Adrenal gland (tissue), 12 donors: ENCODE measurements around the gene LRP1B. TPM values are rescaled to one million over a fixed set of nuclear protein-coding genes. Genes with fewer than 3 reads are reported as not detected.

Source experiments
- DNase-seq, 7 donors: peaks; one replicate each; pipeline ENCODE4 v3.0.0-alpha.2; 2019 to 2020
- H3K27ac ChIP-seq, 5 donors: fragments of 200-600 bp; sonication (generic) in 4 of 5; 1 replicate in 3 of 5; 2 replicates in 2 of 5; pipeline versions ENCODE4 v1.5.1 to v1.8.0; 2016 to 2020; ENCODE audit warnings: mild to moderate bottlenecking in 1 of 5
- H3K27me3 ChIP-seq: fragments of 200-600 bp; 2 replicates; pipeline ENCODE4 v1.8.0; 2021
- H3K36me3 ChIP-seq, 2 donors: fragments of 200-600 bp; replicated peaks in 1 of 2; 1 replicate in 1 of 2; 2 replicates in 1 of 2; pipeline versions ENCODE4 v1.5.1 to v1.8.0; 2018 to 2022
- H3K4me1 ChIP-seq, 2 donors: fragments of 200-600 bp; replicated peaks in 1 of 2; 1 replicate in 1 of 2; 2 replicates in 1 of 2; pipeline versions ENCODE4 v1.5.1 to v1.8.0; 2018 to 2021
- H3K4me3 ChIP-seq, 4 donors: fragments of 200-600 bp; sonication (generic) in 3 of 4; one replicate each; pipeline ENCODE4 v1.5.1; 2016 to 2018
- H3K9me3 ChIP-seq, 3 donors: fragments of 200-600 bp; sonication (generic) in 1 of 3; replicated peaks in 1 of 3; 1 replicate in 2 of 3; 2 replicates in 1 of 3; pipeline versions ENCODE4 v1.5.1 to v1.8.0; 2016 to 2021
- POLR2A ChIP-seq, 2 donors: fragments of 450-650 bp; IDR thresholded peaks; one replicate each; pipeline ENCODE4 v1.6.1; 2017; ENCODE audit warnings: antibody characterized with exemption in 2 of 2, mild to moderate bottlenecking in 2 of 2, moderate library complexity in 1 of 2
- WGBS, 4 donors: extraction: QIAGEN DNeasy Blood & Tissue Kit in 2 of 4; methylation state at CpG; one replicate each; pipeline versions ENCODE4 v1.1.5 to v1.1.7; 2013 to 2017; 5-methylcytosine and 5-hydroxymethylcytosine counted together
- intact Hi-C, 2 donors: fragments of 100-400 bp; cut with DNase I; formaldehyde crosslinking; loops; one replicate each; pipeline versions ENCODE4 v1.14.1 to v1.15.0; 2022 to 2023
- polyA plus RNA-seq, 3 donors: library from polyadenylated mRNA; stranded (reverse); fragments of 200-250 nt in 2 of 3; fragments of 350-450 nt in 1 of 3; fragmentation: Illumina TruSeq in 1 of 3; extraction: RNeasy Lipid Tissue Mini Kit (QIAGEN cat#74804) in 1 of 3; gene quantifications; one replicate each; pipeline ENCODE4 v1.2.3, GENCODE V29; 2013 to 2014
- total RNA-seq, 9 donors: library from RNA; depleted of rRNA in 4 of 9; stranded (reverse); fragments of >200 nt in 4 of 9; fragments of 120-200 nt in 1 of 9; fragmentation: NEBNext Ultra II Directional in 1 of 9; extraction: Animal tissue kit (Norgen Biotek cat#: 25700) in 1 of 9; gene quantifications; one replicate each; pipeline versions ENCODE4 v1.1.0 to v1.2.4, GENCODE V29; 2013 to 2023
- TF ChIP-seq, protein P1 (sequence below), 6 experiments: fragments of 450-650 bp in 4 of 6; fragments of 200-600 bp in 2 of 6; sonication (generic) in 1 of 6; IDR thresholded peaks; 1 replicate in 5 of 6; 2 replicates in 1 of 6; pipeline versions ENCODE4 v1.5.1 to v1.8.0; 2016 to 2021; ENCODE audit warnings: antibody characterized with exemption in 6 of 6, mild to moderate bottlenecking in 2 of 6, moderate library complexity in 1 of 6
- donor health status: healthy with polysubstance abuse.
- donor health status: Bipolar disorder and iron deficiency.
- donor health status: DM: yes; HTN: yes; CAD: no.
- donor health status: DM: no; HTN: no; CAD: no.
- donor health status: DM: no; HTN: no; CAD: no.
- donor health status: DM: yes; HTN: yes; CAD: no.

LRP1B gene
- total and polyA plus RNA-seq, 12 donors, result 0.84 to 5.4 (median 2.1) TPM

DNA sequence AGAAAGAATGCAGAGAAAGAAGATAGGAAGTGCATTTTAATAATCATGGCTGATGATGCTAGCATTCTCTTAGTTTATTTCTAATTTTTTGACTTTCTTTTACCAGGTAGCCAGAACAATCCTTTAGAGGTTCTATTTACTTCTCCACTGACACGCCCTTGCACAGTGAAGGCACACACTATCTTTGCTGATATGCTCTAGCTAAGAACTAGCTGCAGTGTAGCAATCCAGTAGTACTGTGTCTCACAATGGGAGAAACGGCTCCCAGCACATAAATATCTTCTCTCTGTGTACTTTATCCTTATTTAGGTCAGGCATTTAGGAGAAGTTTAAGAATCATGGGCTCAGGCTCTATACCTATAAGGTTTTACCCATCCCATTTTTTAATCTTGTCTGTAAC is 1005.4 kb downstream of the LRP1B start:
- H3K27me3 ChIP-seq, result peaks cover 3% of the 10 kb centered on the region
- H3K4me1 ChIP-seq, result no peaks in the 10 kb centered on the region
- 50 to 70% (median 56%) methylated on average over 2 of the region's 2 CpGs for WGBS, 4 donors
- intact Hi-C loops, result no loop called here
- no peaks in the 10 kb centered on the region for H3K9me3 ChIP-seq
- H3K4me3 ChIP-seq, result no peak overlapping the region
- TF ChIP-seq POLR2A (IDR thresholded peaks at IDR 0.05), result no peak
- TF ChIP-seq, protein P1, sequence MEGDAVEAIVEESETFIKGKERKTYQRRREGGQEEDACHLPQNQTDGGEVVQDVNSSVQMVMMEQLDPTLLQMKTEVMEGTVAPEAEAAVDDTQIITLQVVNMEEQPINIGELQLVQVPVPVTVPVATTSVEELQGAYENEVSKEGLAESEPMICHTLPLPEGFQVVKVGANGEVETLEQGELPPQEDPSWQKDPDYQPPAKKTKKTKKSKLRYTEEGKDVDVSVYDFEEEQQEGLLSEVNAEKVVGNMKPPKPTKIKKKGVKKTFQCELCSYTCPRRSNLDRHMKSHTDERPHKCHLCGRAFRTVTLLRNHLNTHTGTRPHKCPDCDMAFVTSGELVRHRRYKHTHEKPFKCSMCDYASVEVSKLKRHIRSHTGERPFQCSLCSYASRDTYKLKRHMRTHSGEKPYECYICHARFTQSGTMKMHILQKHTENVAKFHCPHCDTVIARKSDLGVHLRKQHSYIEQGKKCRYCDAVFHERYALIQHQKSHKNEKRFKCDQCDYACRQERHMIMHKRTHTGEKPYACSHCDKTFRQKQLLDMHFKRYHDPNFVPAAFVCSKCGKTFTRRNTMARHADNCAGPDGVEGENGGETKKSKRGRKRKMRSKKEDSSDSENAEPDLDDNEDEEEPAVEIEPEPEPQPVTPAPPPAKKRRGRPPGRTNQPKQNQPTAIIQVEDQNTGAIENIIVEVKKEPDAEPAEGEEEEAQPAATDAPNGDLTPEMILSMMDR (IDR thresholded peaks at IDR 0.05), result no peak
- DNase-seq, result no peak
- H3K27ac ChIP-seq, result no peak overlapping the region
- H3K36me3 ChIP-seq, result no peaks in the 10 kb centered on the region

DNA sequence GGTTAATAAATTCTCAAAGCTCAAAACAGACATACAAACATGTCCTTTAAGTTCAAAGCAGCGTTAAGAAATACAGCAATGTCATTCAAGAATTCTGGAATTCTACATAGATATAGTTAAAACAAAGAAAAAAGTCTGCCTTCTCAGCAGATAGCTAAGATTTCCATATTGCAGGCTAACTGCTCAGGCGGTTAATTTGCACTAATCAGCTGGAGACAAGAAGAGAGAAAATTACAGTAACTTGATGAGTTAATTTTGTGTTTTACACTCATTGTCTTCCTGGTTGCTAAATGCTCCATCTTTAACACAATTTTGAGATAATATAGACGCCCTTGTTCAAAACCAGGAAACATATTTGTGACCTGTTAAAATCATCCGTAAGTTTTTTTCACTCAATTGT is 1012.0 kb downstream of the LRP1B start:
- 84 to 89% (median 88%) methylated on average over 4 of the region's 4 CpGs for WGBS, 4 donors
- H3K27ac ChIP-seq, result no peak overlapping the region
- no peak for DNase-seq
- H3K27me3 ChIP-seq, result no peaks in the 10 kb centered on the region
- no peaks in the 10 kb centered on the region for H3K36me3 ChIP-seq
- intact Hi-C loops, result no loop called here
- H3K9me3 ChIP-seq, result no peaks in the 10 kb centered on the region
- TF ChIP-seq, protein P1 (IDR thresholded peaks at IDR 0.05), result no peak
- no peak for TF ChIP-seq POLR2A (IDR thresholded peaks at IDR 0.05)
- no peaks in the 10 kb centered on the region for H3K4me1 ChIP-seq
- H3K4me3 ChIP-seq, result no peak overlapping the region

DNA sequence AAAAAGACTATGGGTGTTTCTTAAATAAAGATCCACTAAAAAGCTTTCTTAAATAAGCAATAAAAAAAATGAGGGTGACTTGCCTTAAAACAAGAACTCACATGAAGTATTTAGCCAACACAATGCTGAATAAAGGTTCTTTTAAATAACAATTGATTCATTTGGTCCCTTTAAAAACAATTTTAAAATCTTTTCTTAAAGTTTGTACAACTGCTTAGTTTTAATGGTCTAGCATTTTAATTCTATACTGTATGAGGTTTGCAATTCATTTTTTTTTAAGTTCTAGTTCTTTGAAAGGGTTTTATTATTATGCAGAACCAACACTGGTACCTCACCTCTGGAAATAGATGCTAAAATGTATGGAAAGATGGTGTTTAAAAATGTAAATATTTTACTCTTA is 1017.5 kb downstream of the LRP1B start:
- Histone ChIP-seq H3K27ac (no peak overlapping the region), H3K4me1 (no peaks in the 10 kb centered on the region), H3K36me3 (no peaks in the 10 kb centered on the region), H3K9me3 (no peaks in the 10 kb centered on the region), H3K27me3 (no peaks in the 10 kb centered on the region), H3K4me3 (no peak overlapping the region)
- intact Hi-C loops, result no loop called here
- no peak for DNase-seq
- TF ChIP-seq, protein P1 (IDR thresholded peaks at IDR 0.05), result no peak
- TF ChIP-seq POLR2A (IDR thresholded peaks at IDR 0.05), result no peak

DNA sequence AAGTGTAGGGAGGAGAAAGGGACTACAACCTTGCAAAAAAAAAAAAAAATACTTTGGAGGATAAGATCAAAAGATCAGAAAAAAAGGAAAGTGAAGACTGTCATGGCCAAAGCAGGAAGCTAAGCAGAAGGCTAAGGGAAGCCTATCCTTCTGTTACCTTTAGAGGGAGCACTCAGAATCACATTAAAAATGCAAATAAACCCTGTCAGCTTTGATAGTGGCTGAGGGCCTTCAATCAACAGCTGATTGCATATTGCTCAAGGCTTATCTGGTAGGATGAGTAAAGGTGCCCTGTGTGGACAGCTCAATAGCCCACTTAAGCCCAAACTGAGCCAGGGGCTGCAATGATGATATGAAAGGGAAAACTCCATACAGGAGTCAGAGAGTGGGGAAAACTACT is 1021.2 kb downstream of the LRP1B start:
- H3K9me3 ChIP-seq, result no peaks in the 10 kb centered on the region
- H3K36me3 ChIP-seq, result no peaks in the 10 kb centered on the region
- intact Hi-C loops, result no loop called here
- TF ChIP-seq, protein P1 (IDR thresholded peaks at IDR 0.05), result no peak
- H3K27ac ChIP-seq, result no peak overlapping the region
- H3K4me3 ChIP-seq, result no peak overlapping the region
- H3K27me3 ChIP-seq, result no peaks in the 10 kb centered on the region
- H3K4me1 ChIP-seq, result no peaks in the 10 kb centered on the region
- no peak for DNase-seq
